Stimulated activated CD4-positive, alpha-beta T cell treated with anti-CD3 and anti-CD28 coated beads, Interleukin-1b, Interleukin-23, amount 100 ng/mL, for 24 hours (primary cell): ENCODE data around the gene SREBF2.
A peak's percentile ranks its signal among the peaks of the same experiment; 100 is the strongest.

ENCODE experiments used
- DNase-seq, 4 experiments: peaks; one replicate each; pipeline ENCODE4 v3.0.0-alpha.2; 2020; ENCODE audit warnings: low read depth in 4 of 4, low spot score in 1 of 4

Gene SREBF2

GRCh38 chr22:41919357-41920224 lies 86.7 kb downstream of the SREBF2 start:
- DNase-seq, result no peak

GRCh38 chr22:41920271-41920976 lies 87.5 kb downstream of the SREBF2 start:
- DNase-seq, result no peak

- no peak for DNase-seq
Observed at GRCh38 chr22:41922328-41922727, 89.4 kb downstream of the SREBF2 start.

GRCh38 chr22:41922940-41923594 lies 90.2 kb downstream of the SREBF2 start:
- no peak for DNase-seq

- no peak for DNase-seq
Observed at GRCh38 chr22:41923595-41924276, 90.8 kb downstream of the SREBF2 start.

GRCh38 chr22:41925783-41926460 lies 93.0 kb downstream of the SREBF2 start:
- DNase-seq, result peak; percentile 54 to 65 (median 60)

GRCh38 chr22:41927813-41928212 lies 94.9 kb downstream of the SREBF2 start:
- DNase-seq, result no peak

GRCh38 chr22:41928593-41929417 lies 95.9 kb downstream of the SREBF2 start:
- no peak for DNase-seq

GRCh38 chr22:41929418-41929810 lies 96.5 kb downstream of the SREBF2 start:
- no peak for DNase-seq

- DNase-seq, result no peak
Observed at GRCh38 chr22:41931701-41932269, 98.9 kb downstream of the SREBF2 start.

- no peak for DNase-seq
Observed at GRCh38 chr22:41932353-41932752, 99.4 kb downstream of the SREBF2 start.

GRCh38 chr22:41933411-41934177 lies 100.7 kb downstream of the SREBF2 start:
- no peak for DNase-seq

- no peak for DNase-seq
Observed at GRCh38 chr22:41934284-41935014, 101.5 kb downstream of the SREBF2 start.

GRCh38 chr22:41935015-41935351 lies 102.1 kb downstream of the SREBF2 start:
- DNase-seq, result no peak

- no peak for DNase-seq
Observed at GRCh38 chr22:41935509-41935908, 102.6 kb downstream of the SREBF2 start.

- DNase-seq, result no peak
Observed at GRCh38 chr22:41936894-41937169, 103.9 kb downstream of the SREBF2 start.

- DNase-seq, result peak; percentile 86 to 92 (median 89)
Observed at GRCh38 chr22:41939981-41940831, 107.3 kb downstream of the SREBF2 start.
